IMR-90 (cell line): ENCODE results near the gene NCOR1. TPM values are rescaled to one million over a fixed set of nuclear protein-coding genes. Genes with fewer than 3 reads are reported as not detected.

Source experiments
- ATAC-seq: fragments of 200-7000 bp; cut with Tn5 transposase; 2 replicates; pipeline ENCODE4 v1.9.1; 2020; ENCODE audit warnings: low read depth, mild to moderate bottlenecking, moderate library complexity
- BruUV-seq: library from RNA; stranded (reverse); fragments of 400-500 nt; replicated peaks from 2 replicates; lab custom pipeline; 2021; lab: Mats Ljungman, UMichigan
- CTCF ChIA-PET: fragments of 300-600 bp; formaldehyde crosslinking; extraction: SDS; loops from one replicate; lab custom pipeline; 2021; ENCODE audit warnings: antibody characterized with exemption; lab: Yijun Ruan, JAX
- POLR2A ChIA-PET: fragments of 300-600 bp; sonication (Branson Sonifier 250); formaldehyde crosslinking; loops from one replicate; lab custom pipeline; 2022; ENCODE audit warnings: antibody characterized with exemption; ENCODE audit not compliant: unreplicated experiment; lab: Charles Lee
- DNase-seq: peaks from one replicate; pipeline ENCODE4 v3.0.0; 2013
- H2AFZ ChIP-seq: replicated peaks from 2 replicates; pipeline ENCODE3; 2013; ENCODE audit warnings: low read length, mild to moderate bottlenecking; ENCODE audit not compliant: poor library complexity
- H2AK5ac ChIP-seq: 2 replicates; pipeline ENCODE4 v1.6.1; 2013; ENCODE audit warnings: low read depth, low read length, inconsistent platforms
- H2AK9ac ChIP-seq: replicated peaks from 2 replicates; pipeline ENCODE3; 2013; ENCODE audit warnings: mild to moderate bottlenecking, low read depth, low read length, moderate library complexity; ENCODE audit not compliant: poor library complexity
- H2BK120ac ChIP-seq: 2 replicates; pipeline ENCODE4 v1.6.1; 2013; ENCODE audit warnings: low read depth, low read length, inconsistent platforms
- H2BK15ac ChIP-seq: 3 replicates; pipeline ENCODE4 v1.6.1; 2013; ENCODE audit warnings: low read depth, low read length, inconsistent platforms
- H2BK20ac ChIP-seq: 2 replicates; pipeline ENCODE4 v1.6.1; 2013; ENCODE audit warnings: low read depth, mild to moderate bottlenecking, inconsistent platforms, low read length, moderate library complexity
- H2BK5ac ChIP-seq: 2 replicates; pipeline ENCODE4 v1.6.1; 2013; ENCODE audit warnings: mild to moderate bottlenecking, low read depth, low read length, inconsistent platforms; ENCODE audit not compliant: poor library complexity, severe bottlenecking
- H3K14ac ChIP-seq: replicated peaks from 2 replicates; pipeline ENCODE4 v1.6.1; 2013; ENCODE audit warnings: low read depth, low read length, inconsistent platforms
- H3K18ac ChIP-seq: 2 replicates; pipeline ENCODE4 v1.6.1; 2013; ENCODE audit warnings: low read depth, low read length, control low read depth
- H3K23ac ChIP-seq: 2 replicates; pipeline ENCODE4 v1.6.1; 2013; ENCODE audit warnings: low read depth, low read length, inconsistent platforms
- H3K27ac ChIP-seq: 2 replicates; pipeline ENCODE4 v1.5.1; 2013; ENCODE audit warnings: mild to moderate bottlenecking, control low read depth, low read length; ENCODE audit not compliant: insufficient read depth
- H3K27me3 ChIP-seq: 2 replicates; pipeline ENCODE4 v1.6.1; 2013; ENCODE audit warnings: low read length; ENCODE audit not compliant: control insufficient read depth, insufficient read depth
- H3K36me3 ChIP-seq: 2 replicates; pipeline ENCODE4 v1.6.1; 2013; ENCODE audit warnings: low read length, mixed read lengths; ENCODE audit not compliant: control insufficient read depth, insufficient read depth
- H3K4ac ChIP-seq: 2 replicates; pipeline ENCODE4 v1.6.1; 2013; ENCODE audit warnings: low read depth, low read length, inconsistent platforms
- H3K4me1 ChIP-seq: 2 replicates; pipeline ENCODE4 v1.6.1; 2013; ENCODE audit warnings: low read length, mixed read lengths; ENCODE audit not compliant: control insufficient read depth, insufficient read depth
- H3K4me2 ChIP-seq: 2 replicates; pipeline ENCODE4 v1.6.1; 2013; ENCODE audit warnings: low read depth, mild to moderate bottlenecking, control low read depth, low read length, moderate library complexity
- H3K4me3 ChIP-seq: 2 replicates; pipeline ENCODE4 v1.5.1; 2013; ENCODE audit warnings: low read depth, mild to moderate bottlenecking, control low read depth, low read length, moderate library complexity; ENCODE audit not compliant: insufficient read depth
- H3K56ac ChIP-seq: 2 replicates; pipeline ENCODE4 v1.6.1; 2013; ENCODE audit warnings: low read length, inconsistent platforms; ENCODE audit not compliant: insufficient read depth; ENCODE audit errors: extremely low read depth
- H3K79me1 ChIP-seq, 2 experiments: 2 replicates each; pipeline ENCODE4 v1.6.1; 2013; ENCODE audit warnings: low read length in 2 of 2, inconsistent platforms in 1 of 2, low read depth in 1 of 2
- H3K9ac ChIP-seq: 2 replicates; pipeline ENCODE4 v1.6.1; 2013; ENCODE audit warnings: low read depth, low read length, control low read depth
- H3K9me1 ChIP-seq: 2 replicates; pipeline ENCODE4 v1.6.1; 2013; ENCODE audit warnings: low read length, inconsistent platforms; ENCODE audit not compliant: insufficient read depth
- H3K9me3 ChIP-seq: 2 replicates; pipeline ENCODE4 v1.6.1; 2013; ENCODE audit warnings: low read length; ENCODE audit not compliant: control insufficient read depth, insufficient read depth
- H4K20me1 ChIP-seq: 2 replicates; pipeline ENCODE4 v1.6.1; 2013; ENCODE audit warnings: low read length, inconsistent platforms; ENCODE audit not compliant: insufficient read depth
- H4K5ac ChIP-seq: 2 replicates; pipeline ENCODE4 v1.6.1; 2013; ENCODE audit warnings: mild to moderate bottlenecking, low read depth, low read length, control low read depth
- H4K8ac ChIP-seq, 2 experiments: 2 replicates each; pipeline ENCODE4 v1.6.1; 2013; ENCODE audit warnings: low read depth in 2 of 2, low read length in 2 of 2, control low read depth in 1 of 2, inconsistent platforms in 1 of 2
- H4K91ac ChIP-seq: 2 replicates; pipeline ENCODE4 v1.6.1; 2013; ENCODE audit warnings: low read depth, low read length, inconsistent platforms; ENCODE audit not compliant: insufficient read depth
- BHLHE40 ChIP-seq: fragments of 150-350 bp; IDR thresholded peaks from 2 replicates; pipeline ENCODE4 v1.6.1; 2016; ENCODE audit warnings: mild to moderate bottlenecking, low read depth, low read length
- CEBPB ChIP-seq: IDR thresholded peaks from 2 replicates; pipeline ENCODE4 v1.6.1; 2012; ENCODE audit warnings: low read depth, low read length, improper control_type of control experiment
- CHD1 ChIP-seq: IDR thresholded peaks from 2 replicates; pipeline ENCODE4 v1.6.1; 2012; ENCODE audit warnings: low read depth, low read length, improper control_type of control experiment
- CTCF ChIP-seq: conservative IDR thresholded peaks from 2 replicates; pipeline ENCODE4 v1.5.1; 2012; ENCODE audit warnings: mild to moderate bottlenecking, low read depth, low read length, improper control_type of control experiment
- ELK1 ChIP-seq: fragments of 150-350 bp; IDR thresholded peaks from 2 replicates; pipeline ENCODE4 v1.6.1; 2016; ENCODE audit warnings: low read depth, mild to moderate bottlenecking, low read length, moderate library complexity, borderline replicate concordance
- FOS ChIP-seq: fragments of 150-350 bp; IDR thresholded peaks from 2 replicates; pipeline ENCODE4 v1.6.1; 2016; ENCODE audit warnings: low read depth, low read length
- MAFK ChIP-seq: IDR thresholded peaks from 2 replicates; pipeline ENCODE4 v1.6.1; 2012; ENCODE audit warnings: low read depth, low read length, improper control_type of control experiment
- MAZ ChIP-seq: IDR thresholded peaks from 2 replicates; pipeline ENCODE4 v1.6.1; 2012; ENCODE audit warnings: low read depth, mild to moderate bottlenecking, low read length, improper control_type of control experiment, moderate library complexity, borderline replicate concordance
- MXI1 ChIP-seq: IDR thresholded peaks from 2 replicates; pipeline ENCODE4 v1.6.1; 2012; ENCODE audit warnings: low read depth, mild to moderate bottlenecking, low read length, moderate library complexity, borderline replicate concordance
- NFE2L2 ChIP-seq: fragments of 150-350 bp; IDR thresholded peaks from 2 replicates; pipeline ENCODE4 v1.6.1; 2016; ENCODE audit warnings: low read depth, mild to moderate bottlenecking, low read length
- POLR2A ChIP-seq: IDR thresholded peaks from 2 replicates; pipeline ENCODE4 v1.6.1; 2012; ENCODE audit warnings: mild to moderate bottlenecking, low read depth, low read length
- RCOR1 ChIP-seq: IDR thresholded peaks from 2 replicates; pipeline ENCODE4 v1.6.1; 2012; ENCODE audit warnings: mild to moderate bottlenecking, low read length, improper control_type of control experiment; ENCODE audit not compliant: insufficient replicate concordance
- RFX5 ChIP-seq: IDR thresholded peaks from 2 replicates; pipeline ENCODE4 v1.8.0; 2012; ENCODE audit warnings: low read depth, mild to moderate bottlenecking, low read length, moderate library complexity
- USF2 ChIP-seq: fragments of 150-350 bp; IDR thresholded peaks from 2 replicates; pipeline ENCODE4 v1.6.1; 2017; ENCODE audit warnings: mild to moderate bottlenecking, antibody characterized with exemption, low read length, low read depth
- WGBS, 2 experiments: methylation state at CpG; one replicate each; pipeline versions ENCODE4 v1.1.5 to v1.1.7; 2013; ENCODE audit warnings: missing lambda C conversion rate in 2 of 2; ENCODE audit not compliant: insufficient read length in 1 of 2; ENCODE audit errors: extremely low coverage in 2 of 2; 5-methylcytosine and 5-hydroxymethylcytosine counted together
- dilution Hi-C: fragments of 300-500 bp; cut with HindIII; formaldehyde crosslinking; loops from one replicate; pipeline ENCODE4 v1.14.3; 2018; ENCODE audit warnings: low sequenced_read_pairs; ENCODE audit not compliant: unreplicated experiment
- in situ Hi-C: fragments of 300-500 bp; cut with MboI; formaldehyde crosslinking; loops from 3 replicates; pipeline ENCODE4 v1.14.3; 2019; ENCODE audit warnings: low sequenced_read_pairs, inconsistent platforms, mixed read lengths
- intact Hi-C: fragments of 100-400 bp; cut with micrococcal nuclease; formaldehyde crosslinking; loops from 2 replicates; pipeline ENCODE4 v1.10.0; 2022
- polyA plus RNA-seq, 3 experiments: library from polyadenylated mRNA; depleted of rRNA; stranded (reverse); fragments of >200 nt; gene quantifications; 2 replicates each; pipeline ENCODE4 v1.2.3, GENCODE V29; 2012; ENCODE audit warnings: low replicate concordance in 1 of 3
- total RNA-seq: library from RNA; depleted of rRNA; stranded (reverse); fragments of >200 nt; gene quantifications from 2 replicates; pipeline ENCODE4 v1.2.3, GENCODE V29; 2012

Gene NCOR1
- total and polyA plus RNA-seq, 2 of the 4 experiments (the other 2 are of a cell fraction), result 54.5 to 80.3 TPM

- Histone ChIP-seq H3K27me3 (no peaks in the 10 kb centered on the region), H3K4me1 (no peaks in the 10 kb centered on the region), H3K36me3 (no peaks in the 10 kb centered on the region; the same call in 1 of the 2 replicates), H3K9ac (no peak overlapping the region), H3K9me1 (no peaks in the 10 kb centered on the region; the same call in 1 of the 2 replicates), H2AFZ (no peak overlapping the region), H3K79me1 (peaks cover 4 to 6% of the 10 kb centered on the region in 2 experiments; a peak in 3 of 4 replicates), H2AK5ac (no peak overlapping the region), H4K8ac (no peak overlapping the region), H4K5ac (no peak overlapping the region), H3K56ac (no peak overlapping the region), H3K4me2 (no peak overlapping the region), H2BK20ac (no peak overlapping the region), H2BK120ac (no peak overlapping the region), H3K27ac (no peak overlapping the region), H2BK5ac (no peak overlapping the region), H4K91ac (no peak overlapping the region), H3K4me3 (no peak overlapping the region), H3K14ac (no peak overlapping the region), H2AK9ac (no peak overlapping the region), H3K18ac (no peak overlapping the region), H3K23ac (no peak overlapping the region), H2BK15ac (no peak overlapping the region), H4K20me1 (no peaks in the 10 kb centered on the region), H3K9me3 (no peaks in the 10 kb centered on the region), H3K4ac (no peak overlapping the region)
- TF ChIP-seq RCOR1, result no peak
- no peak for TF ChIP-seq RFX5
- TF ChIP-seq BHLHE40, result no peak
- TF ChIP-seq MAFK, result no peak
- TF ChIP-seq FOS, result no peak
- TF ChIP-seq CTCF, result no peak
- no peak for TF ChIP-seq MAZ
- TF ChIP-seq CEBPB, result no peak
- no peak for TF ChIP-seq POLR2A
- TF ChIP-seq NFE2L2, result no peak
- TF ChIP-seq ELK1, result no peak
- no peak for TF ChIP-seq CHD1
- no peak for TF ChIP-seq USF2
- no peak for TF ChIP-seq MXI1
- CTCF ChIA-PET, result no interaction called here
- in situ Hi-C loops, result no loop called here
- dilution Hi-C loops, result no loop called here
- no peak for DNase-seq
- no TSS peak for BruUV-seq
- POLR2A ChIA-PET, result interaction anchor here (0.6 kb wide), 1 partner anchor 43 kb away, joined by 4 read pairs; no protein-coding TSS in a partner anchor
- no peak for ATAC-seq
- intact Hi-C loops, result no loop called here
- 100% methylated on average over 2 of the region's 3 CpGs; no CpG with 5 or more reads in 1 of the 2 experiments for WGBS, 2 experiments
Measured at GRCh38 chr17:16261049-16261448, 45.7 kb upstream of the NCOR1 start.
